ENCODE measurements around the gene UGT1A6.

- TF ChIP-seq, protein P1, sequence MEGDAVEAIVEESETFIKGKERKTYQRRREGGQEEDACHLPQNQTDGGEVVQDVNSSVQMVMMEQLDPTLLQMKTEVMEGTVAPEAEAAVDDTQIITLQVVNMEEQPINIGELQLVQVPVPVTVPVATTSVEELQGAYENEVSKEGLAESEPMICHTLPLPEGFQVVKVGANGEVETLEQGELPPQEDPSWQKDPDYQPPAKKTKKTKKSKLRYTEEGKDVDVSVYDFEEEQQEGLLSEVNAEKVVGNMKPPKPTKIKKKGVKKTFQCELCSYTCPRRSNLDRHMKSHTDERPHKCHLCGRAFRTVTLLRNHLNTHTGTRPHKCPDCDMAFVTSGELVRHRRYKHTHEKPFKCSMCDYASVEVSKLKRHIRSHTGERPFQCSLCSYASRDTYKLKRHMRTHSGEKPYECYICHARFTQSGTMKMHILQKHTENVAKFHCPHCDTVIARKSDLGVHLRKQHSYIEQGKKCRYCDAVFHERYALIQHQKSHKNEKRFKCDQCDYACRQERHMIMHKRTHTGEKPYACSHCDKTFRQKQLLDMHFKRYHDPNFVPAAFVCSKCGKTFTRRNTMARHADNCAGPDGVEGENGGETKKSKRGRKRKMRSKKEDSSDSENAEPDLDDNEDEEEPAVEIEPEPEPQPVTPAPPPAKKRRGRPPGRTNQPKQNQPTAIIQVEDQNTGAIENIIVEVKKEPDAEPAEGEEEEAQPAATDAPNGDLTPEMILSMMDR (conservative IDR thresholded peaks at IDR 0.05 in 1 of 2, IDR thresholded peaks at IDR 0.05 in 1 of 2; ENCODE audit: low read depth in 1 of 2, low read length in 2 of 2) = no peak
- no peak for TF ChIP-seq EZH2 (IDR thresholded peaks at IDR 0.05; ENCODE audit: low read length, missing control alignments)
Measured at GRCh38 chr2:233821709-233822100, 129.0 kb downstream of the UGT1A6 start.

Measured in fibroblast of lung (primary cell).